PFSK-1 (cell line): ENCODE measurements around the gene HSPA12A.

Source experiments
- FOXP2 ChIP-seq: optimal IDR thresholded peaks from 2 replicates; pipeline ENCODE3; 2011; ENCODE audit warnings: borderline replicate concordance, control low read depth, inconsistent platforms; ENCODE audit not compliant: insufficient read depth; ENCODE audit errors: extremely low read length, extremely low read depth
- POLR2AphosphoS5 ChIP-seq: IDR thresholded peaks from 2 replicates; pipeline ENCODE4 v1.6.1; 2012; ENCODE audit warnings: low read depth, mild to moderate bottlenecking, control low read depth, low read length, moderate library complexity
- REST ChIP-seq, 2 experiments: IDR thresholded peaks; 2 replicates each; pipeline versions ENCODE4 v1.6.1 to v1.8.0; 2011 to 2012; ENCODE audit warnings: low read depth in 2 of 2, low read length in 2 of 2, control low read depth in 1 of 2, inconsistent platforms in 1 of 2, mild to moderate bottlenecking in 1 of 2, moderate library complexity in 1 of 2; ENCODE audit not compliant: insufficient read depth in 1 of 2
- SIN3A ChIP-seq: IDR thresholded peaks from 2 replicates; pipeline ENCODE4 v1.6.1; 2012; ENCODE audit warnings: mild to moderate bottlenecking, low read length, moderate library complexity, borderline replicate concordance; ENCODE audit not compliant: insufficient read depth
- TAF1 ChIP-seq: IDR thresholded peaks from 2 replicates; pipeline ENCODE4 v1.6.1; 2012; ENCODE audit warnings: low read length, control low read depth, borderline replicate concordance; ENCODE audit not compliant: insufficient read depth

Gene HSPA12A

GRCh38 chr10:116738339-116738738 is 4.0 kb downstream of the HSPA12A start:
- TF ChIP-seq POLR2AphosphoS5 (no peak), SIN3A (no peak), FOXP2 (no peak), REST (IDR thresholded peaks at IDR 0.05; ENCODE audit: insufficient read depth in 1 of 2, low read depth in 2 of 2, low read length in 2 of 2) (no peak), TAF1 (no peak)

GRCh38 chr10:116737627-116738327 is 4.6 kb downstream of the HSPA12A start:
- TF ChIP-seq TAF1 (no peak), POLR2AphosphoS5 (no peak), FOXP2 (no peak), REST (IDR thresholded peaks at IDR 0.05; ENCODE audit: insufficient read depth in 1 of 2, low read depth in 2 of 2, low read length in 2 of 2) (no peak), SIN3A (no peak)

- TF ChIP-seq POLR2AphosphoS5 (no peak), SIN3A (no peak), REST (IDR thresholded peaks at IDR 0.05; ENCODE audit: insufficient read depth in 1 of 2, low read depth in 2 of 2, low read length in 2 of 2) (no peak), FOXP2 (no peak), TAF1 (no peak)
Observed at GRCh38 chr10:116733566-116733965, 8.8 kb downstream of the HSPA12A start.

- no peak for TF ChIP-seq FOXP2
- no peak for TF ChIP-seq POLR2AphosphoS5
- TF ChIP-seq TAF1, result no peak
- TF ChIP-seq SIN3A, result no peak
- TF ChIP-seq REST (IDR thresholded peaks at IDR 0.05; ENCODE audit: insufficient read depth in 1 of 2, low read depth in 2 of 2, low read length in 2 of 2), result no peak
Observed at GRCh38 chr10:116732573-116732972, 9.8 kb downstream of the HSPA12A start.
